ENCODE results near the gene HSPG2. TPM values are rescaled to one million over a fixed set of nuclear protein-coding genes. Genes with fewer than 3 reads are reported as not detected.

Gene HSPG2
- total and polyA plus RNA-seq, 9 of the 15 experiments (the other 6 are each of a cell fraction or from before 2014, with no cell fraction given), result 0.14 to 160 (median 15.7) TPM

DNA sequence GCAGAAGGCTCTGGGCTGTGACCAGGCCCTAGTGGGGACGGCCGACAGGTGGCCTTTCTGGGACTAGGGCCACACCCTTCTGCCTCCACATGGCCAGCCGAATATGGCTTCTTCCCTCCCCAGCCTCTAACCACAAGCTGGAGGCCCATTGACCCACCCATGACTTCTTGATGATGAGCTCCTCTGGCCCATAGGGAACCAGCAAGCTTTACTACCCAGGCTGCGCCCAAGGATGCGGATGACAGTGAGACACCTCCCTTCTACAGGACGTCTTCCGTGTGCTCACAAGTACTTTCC, 84.0 kb downstream of the HSPG2 start (continued):
- peak; percentile 95 for TF ChIP-seq MAX (CRISPR knock-in tag; IDR thresholded peaks at IDR 0.05)
- TF ChIP-seq KLF10 (CRISPR knock-in tag; IDR thresholded peaks at IDR 0.05), result no peak
- TF ChIP-seq, protein P1, sequence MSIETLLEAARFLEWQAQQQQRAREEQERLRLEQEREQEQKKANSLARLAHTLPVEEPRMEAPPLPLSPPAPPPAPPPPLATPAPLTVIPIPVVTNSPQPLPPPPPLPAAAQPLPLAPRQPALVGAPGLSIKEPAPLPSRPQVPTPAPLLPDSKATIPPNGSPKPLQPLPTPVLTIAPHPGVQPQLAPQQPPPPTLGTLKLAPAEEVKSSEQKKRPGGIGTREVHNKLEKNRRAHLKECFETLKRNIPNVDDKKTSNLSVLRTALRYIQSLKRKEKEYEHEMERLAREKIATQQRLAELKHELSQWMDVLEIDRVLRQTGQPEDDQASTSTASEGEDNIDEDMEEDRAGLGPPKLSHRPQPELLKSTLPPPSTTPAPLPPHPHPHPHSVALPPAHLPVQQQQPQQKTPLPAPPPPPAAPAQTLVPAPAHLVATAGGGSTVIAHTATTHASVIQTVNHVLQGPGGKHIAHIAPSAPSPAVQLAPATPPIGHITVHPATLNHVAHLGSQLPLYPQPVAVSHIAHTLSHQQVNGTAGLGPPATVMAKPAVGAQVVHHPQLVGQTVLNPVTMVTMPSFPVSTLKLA (conservative IDR thresholded peaks at IDR 0.05), result 0 out of 4 replicates have a peak, but pooled peaks of 1 of the 2 experiments have one; percentile 21
- no peak for TF ChIP-seq HNRNPUL1 (IDR thresholded peaks at IDR 0.05; ENCODE audit: low read length)
- TF ChIP-seq CHD2 (IDR thresholded peaks at IDR 0.05; ENCODE audit: low read depth, low read length), result no peak
- no peak for TF ChIP-seq ZNF445 (CRISPR knock-in tag; IDR thresholded peaks at IDR 0.05; ENCODE audit: low read depth)
- no peak for TF ChIP-seq PYGO2 (tag; IDR thresholded peaks at IDR 0.05)
- TF ChIP-seq RAD51 (IDR thresholded peaks at IDR 0.05; ENCODE audit: borderline replicate concordance, low read depth), result no peak
- no peak for TF ChIP-seq CHCHD3 (CRISPR knock-in tag; IDR thresholded peaks at IDR 0.05)
- no peak for TF ChIP-seq RBFOX2 (IDR thresholded peaks at IDR 0.05; ENCODE audit: low read depth, low read length)
- TF ChIP-seq ZNF551 (CRISPR knock-in tag; IDR thresholded peaks at IDR 0.05), result no peak
- no peak for TF ChIP-seq TRIM24 (IDR thresholded peaks at IDR 0.05)
- peak; percentile 44; the same call in 1 of the 2 replicates for TF ChIP-seq EP400 (IDR thresholded peaks at IDR 0.05)
- no peak for TF ChIP-seq TFAM (CRISPR knock-in tag; conservative IDR thresholded peaks at IDR 0.05)
- TF ChIP-seq ZNF609 (CRISPR knock-in tag; IDR thresholded peaks at IDR 0.05; ENCODE audit: borderline replicate concordance), result no peak
- TF ChIP-seq ZNF76 (CRISPR knock-in tag; IDR thresholded peaks at IDR 0.05; ENCODE audit: borderline replicate concordance), result no peak
- TF ChIP-seq GTF2A2 (tag; IDR thresholded peaks at IDR 0.05), result no peak
- TF ChIP-seq RUNX1 (IDR thresholded peaks at IDR 0.05; ENCODE audit: low read depth), result no peak
- TF ChIP-seq ZZZ3 (IDR thresholded peaks at IDR 0.05), result no peak
- TF ChIP-seq MCM3 (IDR thresholded peaks at IDR 0.05), result no peak
- TF ChIP-seq YY1 (IDR thresholded peaks at IDR 0.05; ENCODE audit: borderline replicate concordance in 1 of 3, control insufficient read depth in 1 of 3, extremely low read depth in 1 of 3, insufficient read depth in 3 of 3, insufficient read length in 1 of 3, insufficient replicate concordance in 2 of 3, low read depth in 1 of 3, low read length in 2 of 3), result peak in 2 of 3 experiments; percentile 40 to 71
